ENCODE data around the gene CCL24.

GRCh38 chr7:75798770-75799169, 14.8 kb downstream of the CCL24 start:
- no peak for TF ChIP-seq POLR2A (IDR thresholded peaks at IDR 0.05; ENCODE audit: low read depth, low read length)
- TF ChIP-seq POU2F2 (IDR thresholded peaks at IDR 0.05; ENCODE audit: low read depth, low read length), result no peak
